GM19328 (cell line): ENCODE results near the gene PDE8B.

Experiments used
- ATAC-seq: cut with Tn5 transposase; IDR thresholded peaks from one replicate; pipeline ENCODE4 v1.9.1; 2021; ENCODE audit warnings: mild to moderate bottlenecking, moderate library complexity; ENCODE audit not compliant: unreplicated experiment

The PDE8B gene, protein sequence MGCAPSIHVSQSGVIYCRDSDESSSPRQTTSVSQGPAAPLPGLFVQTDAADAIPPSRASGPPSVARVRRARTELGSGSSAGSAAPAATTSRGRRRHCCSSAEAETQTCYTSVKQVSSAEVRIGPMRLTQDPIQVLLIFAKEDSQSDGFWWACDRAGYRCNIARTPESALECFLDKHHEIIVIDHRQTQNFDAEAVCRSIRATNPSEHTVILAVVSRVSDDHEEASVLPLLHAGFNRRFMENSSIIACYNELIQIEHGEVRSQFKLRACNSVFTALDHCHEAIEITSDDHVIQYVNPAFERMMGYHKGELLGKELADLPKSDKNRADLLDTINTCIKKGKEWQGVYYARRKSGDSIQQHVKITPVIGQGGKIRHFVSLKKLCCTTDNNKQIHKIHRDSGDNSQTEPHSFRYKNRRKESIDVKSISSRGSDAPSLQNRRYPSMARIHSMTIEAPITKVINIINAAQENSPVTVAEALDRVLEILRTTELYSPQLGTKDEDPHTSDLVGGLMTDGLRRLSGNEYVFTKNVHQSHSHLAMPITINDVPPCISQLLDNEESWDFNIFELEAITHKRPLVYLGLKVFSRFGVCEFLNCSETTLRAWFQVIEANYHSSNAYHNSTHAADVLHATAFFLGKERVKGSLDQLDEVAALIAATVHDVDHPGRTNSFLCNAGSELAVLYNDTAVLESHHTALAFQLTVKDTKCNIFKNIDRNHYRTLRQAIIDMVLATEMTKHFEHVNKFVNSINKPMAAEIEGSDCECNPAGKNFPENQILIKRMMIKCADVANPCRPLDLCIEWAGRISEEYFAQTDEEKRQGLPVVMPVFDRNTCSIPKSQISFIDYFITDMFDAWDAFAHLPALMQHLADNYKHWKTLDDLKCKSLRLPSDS

DNA sequence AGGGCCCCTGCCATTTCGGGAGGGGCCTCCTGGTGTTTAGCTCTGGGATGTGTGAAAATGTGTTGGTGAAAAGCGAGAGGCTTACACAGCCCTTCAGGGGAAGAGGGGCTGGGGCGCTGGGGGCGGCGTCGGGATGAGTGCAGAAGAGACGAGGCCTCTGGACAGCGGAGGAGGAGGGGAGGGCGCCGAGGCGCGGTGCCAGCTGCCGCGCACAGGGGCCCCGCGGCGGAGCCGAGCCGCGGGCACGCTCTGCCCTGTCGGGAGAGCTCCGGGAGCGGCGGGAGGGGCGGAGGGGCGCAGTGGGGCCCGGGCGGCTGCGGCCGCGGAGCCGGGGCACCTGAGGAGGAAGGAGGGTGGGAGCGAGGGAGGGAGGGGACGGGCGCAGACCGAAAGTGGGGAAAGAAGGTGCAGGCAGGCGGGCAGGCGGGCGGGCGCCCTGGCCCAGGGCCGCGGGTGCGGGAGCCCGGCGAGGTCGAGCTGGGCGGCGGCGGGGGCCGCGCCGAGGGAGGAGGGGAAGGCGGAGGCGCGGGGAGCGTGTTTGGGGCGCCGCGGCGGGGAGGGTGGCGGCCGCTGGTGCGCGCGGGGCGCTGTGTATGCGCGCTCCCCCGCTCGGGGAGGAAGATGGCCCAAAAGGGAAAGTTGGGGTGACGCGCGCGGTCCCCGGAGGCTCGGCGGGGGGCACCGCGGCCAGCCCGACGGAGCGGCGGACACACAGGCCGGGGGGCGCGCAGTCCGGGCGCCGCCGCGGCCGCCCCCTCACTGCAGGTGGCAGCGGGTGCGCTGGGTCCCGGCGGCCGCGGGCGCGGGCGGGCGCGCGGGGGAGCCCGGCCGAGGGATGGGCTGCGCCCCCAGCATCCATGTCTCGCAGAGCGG, at the start of gene PDE8B:
Gene PDE8B (plus strand): TSS at position 590 of the 873 bp plus-strand sequence. CDS start 246 bp downstream, at position 836.
- ATAC-seq: no peak

DNA sequence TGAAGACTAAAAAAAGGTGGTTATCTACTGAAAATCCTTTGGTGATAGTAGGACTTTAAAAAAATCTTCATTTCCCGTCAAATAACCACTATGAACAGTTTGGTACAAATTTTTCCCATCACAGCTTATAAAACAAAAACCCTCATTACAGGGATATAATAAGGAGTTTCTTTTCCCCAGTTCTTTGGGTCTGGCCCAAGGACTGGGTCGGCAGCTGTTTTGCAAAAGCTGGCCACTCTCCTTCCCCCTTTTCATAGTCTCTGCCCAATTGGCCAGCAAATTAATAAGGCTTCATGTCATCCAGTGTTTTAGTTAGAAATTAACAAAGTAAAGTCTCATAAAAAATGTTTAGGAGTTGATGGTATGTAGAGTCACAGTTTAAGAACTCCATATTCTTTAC, 47.0 kb upstream of the PDE8B start:
- no peak for ATAC-seq

- ATAC-seq: no peak
Measured at GRCh38 chr5:77167063-77167462, 43.4 kb upstream of the PDE8B start.

DNA sequence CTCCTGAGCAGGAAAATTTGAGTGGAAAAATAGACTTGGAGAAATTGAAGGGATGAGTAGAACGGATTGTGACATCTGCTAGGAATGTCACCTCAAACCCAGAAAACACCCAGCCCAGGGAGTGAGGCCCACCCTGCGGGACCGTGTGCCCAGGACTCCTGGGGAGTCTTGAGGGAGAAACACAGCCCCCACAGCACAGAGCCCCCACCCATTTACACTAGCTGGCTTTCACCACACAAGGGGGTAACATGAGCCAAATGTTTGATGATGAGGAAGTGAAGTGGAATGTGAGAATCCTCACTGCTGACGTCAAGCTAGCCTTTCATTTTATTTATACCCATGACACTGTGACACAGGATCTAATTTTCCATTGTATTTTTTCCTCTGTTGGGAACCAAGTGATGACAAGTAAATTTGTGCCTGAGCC, 42.8 kb upstream of the PDE8B start:
- no peak for ATAC-seq

DNA sequence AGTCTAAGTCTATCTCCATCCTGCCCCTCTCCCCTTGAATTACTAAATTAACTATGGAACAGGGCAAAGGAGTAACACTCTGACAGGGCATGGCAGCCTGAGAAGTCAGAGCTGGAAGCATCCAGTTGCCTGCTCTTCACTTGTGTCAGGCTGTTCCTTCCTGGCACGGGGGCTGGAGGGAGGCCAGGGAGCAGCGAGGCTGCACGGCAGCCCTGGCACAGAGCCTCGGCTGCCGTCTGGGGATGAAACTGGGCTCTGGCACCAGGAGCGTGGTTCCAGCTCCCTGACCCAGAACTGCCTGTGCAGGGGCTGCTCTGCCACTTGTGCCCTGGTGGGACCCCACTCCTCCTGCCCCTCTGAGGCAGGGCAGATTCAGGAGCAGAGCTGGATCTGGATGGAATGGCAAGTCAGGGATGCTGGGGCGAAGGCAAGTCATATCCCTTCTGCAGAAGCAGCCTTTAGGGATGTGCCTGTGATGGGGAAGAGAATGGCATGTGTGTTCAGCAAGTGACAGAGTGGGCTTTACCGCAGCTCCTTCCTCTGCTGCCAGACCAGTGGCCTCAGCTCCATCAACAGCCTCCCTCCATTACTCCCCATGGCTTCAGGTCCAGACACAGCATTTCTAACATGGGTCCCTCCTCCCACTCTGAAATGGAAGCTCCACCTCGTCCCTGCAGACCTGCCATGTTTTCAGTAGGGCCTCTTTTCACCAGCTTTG, 42.2 kb upstream of the PDE8B start:
- no peak for ATAC-seq

DNA sequence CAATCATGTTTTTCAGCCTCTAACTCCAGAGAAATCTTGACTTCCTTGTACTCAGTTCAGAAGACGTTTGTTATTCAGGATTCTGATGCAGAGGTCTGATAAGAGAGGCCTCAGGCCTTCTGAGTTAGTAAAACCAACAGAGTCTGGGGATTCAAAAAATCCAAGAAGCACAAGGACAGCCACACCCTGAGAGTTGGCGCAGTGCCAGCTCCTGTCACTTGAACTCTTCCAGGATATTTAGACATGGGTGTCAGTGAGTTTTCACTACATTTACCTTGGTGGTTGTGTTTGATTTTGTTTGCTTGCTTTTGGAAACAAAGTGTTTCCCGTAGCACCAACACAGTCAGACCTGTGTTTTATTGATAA, 41.6 kb upstream of the PDE8B start:
- no peak for ATAC-seq

GRCh38 chr5:77170196-77170890, 40.1 kb upstream of the PDE8B start:
- ATAC-seq: no peak

DNA sequence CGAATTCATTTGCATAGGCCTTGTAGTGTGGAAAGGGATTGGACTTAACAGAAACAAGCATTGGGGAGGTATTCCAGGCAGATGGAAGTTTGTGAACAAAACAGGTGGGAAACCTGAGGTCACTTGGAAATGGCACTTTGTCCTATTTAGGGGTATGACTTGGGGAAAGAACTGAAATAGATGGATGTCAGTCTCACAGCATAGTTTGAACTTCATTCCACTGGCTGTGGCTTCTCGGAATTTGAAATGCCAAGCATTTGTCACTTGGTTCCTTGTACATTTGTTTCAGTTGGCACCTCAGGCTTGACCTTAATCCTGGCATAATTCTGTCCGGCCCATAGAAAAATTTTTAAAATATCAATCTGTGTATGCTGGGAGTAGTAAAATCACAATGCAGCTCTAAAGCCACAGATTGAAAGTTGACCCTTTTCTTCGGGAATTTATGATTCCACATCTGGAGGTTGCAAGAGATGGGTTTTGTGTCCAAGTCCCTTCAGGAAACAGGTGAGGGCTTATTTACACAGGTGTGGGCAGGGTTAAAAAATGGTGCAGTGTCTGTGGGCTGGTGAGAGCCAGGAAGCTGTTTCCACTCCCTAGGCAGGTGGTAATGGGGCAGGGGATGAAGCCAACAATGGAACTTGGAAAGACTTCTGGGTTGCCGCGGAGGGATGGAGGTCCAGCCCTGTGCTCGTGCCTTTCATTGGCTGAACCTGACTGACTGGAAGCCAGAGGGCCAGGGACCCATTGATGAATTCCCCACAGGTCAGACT, 39.2 kb upstream of the PDE8B start:
- no peak for ATAC-seq

DNA sequence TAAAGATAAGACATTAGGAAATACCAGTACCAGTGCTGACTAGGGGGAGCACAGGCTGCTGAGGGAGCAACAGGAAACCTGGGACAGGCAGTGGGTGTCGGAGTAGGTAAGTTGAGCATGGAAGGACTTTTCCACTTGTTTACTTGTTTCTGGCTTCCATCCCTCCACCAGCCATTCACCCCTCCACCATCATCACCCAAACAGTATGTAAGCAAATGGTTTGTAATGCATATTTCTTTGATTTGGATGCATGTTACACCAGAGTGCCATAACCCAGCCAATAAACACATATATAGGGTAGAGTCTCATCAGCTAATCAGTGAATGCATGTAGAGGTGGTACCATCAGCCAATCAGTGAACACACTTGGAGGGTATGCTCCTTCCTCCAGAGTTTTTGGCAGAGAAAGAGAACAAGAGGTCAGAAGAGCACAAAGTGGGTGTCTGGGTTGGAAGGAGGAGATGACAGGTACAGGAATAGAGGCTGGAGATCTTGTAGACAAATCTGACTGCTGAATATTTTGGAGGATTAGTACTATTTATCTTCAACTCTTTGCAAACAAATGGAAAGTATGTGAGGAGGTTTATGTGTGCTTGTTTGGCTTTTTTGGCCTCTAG, 37.7 kb upstream of the PDE8B start:
- ATAC-seq: no peak

DNA sequence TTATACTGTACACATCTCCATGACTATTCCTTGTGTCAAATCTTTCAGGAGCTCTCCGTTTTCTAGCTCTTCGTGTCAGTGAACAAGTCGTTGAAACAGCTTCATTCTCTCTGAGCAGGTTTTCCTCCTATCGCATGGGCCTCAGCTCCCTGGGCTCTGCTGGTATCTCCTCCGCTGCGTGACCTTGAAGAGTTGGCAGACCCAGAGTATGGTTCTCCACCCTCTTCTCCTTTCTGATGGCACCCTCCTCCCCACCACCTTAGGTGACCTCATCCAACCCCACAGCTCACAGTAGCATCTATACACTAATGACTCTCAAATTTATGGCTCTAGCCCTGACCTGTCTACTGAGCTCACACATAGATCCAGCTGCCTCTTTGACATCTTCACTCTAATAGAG, 36.0 kb upstream of the PDE8B start:
- no peak for ATAC-seq

GRCh38 chr5:77175231-77175630, 35.2 kb upstream of the PDE8B start:
- ATAC-seq: no peak

DNA sequence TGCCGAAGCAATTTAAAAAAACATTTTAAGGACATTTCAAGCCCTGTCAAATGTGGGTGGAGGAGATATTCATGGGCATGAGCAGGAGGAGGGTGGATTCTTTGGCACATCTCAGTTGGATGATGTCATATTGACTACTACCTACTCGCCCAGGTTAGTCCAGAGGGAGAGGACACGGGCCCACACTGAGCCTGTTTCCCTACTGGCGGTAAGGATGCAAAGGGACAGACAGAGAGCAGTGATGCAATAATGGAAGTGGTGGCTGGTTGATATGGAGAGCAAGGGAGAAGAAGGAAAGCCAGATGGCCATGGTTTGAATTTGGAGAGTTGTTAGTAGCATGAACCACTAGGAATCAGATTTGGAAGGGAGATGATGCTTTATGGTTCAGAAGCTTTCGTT, 34.1 kb upstream of the PDE8B start:
- no peak for ATAC-seq

- no peak for ATAC-seq
Measured at GRCh38 chr5:77177576-77177975, 32.9 kb upstream of the PDE8B start.

DNA sequence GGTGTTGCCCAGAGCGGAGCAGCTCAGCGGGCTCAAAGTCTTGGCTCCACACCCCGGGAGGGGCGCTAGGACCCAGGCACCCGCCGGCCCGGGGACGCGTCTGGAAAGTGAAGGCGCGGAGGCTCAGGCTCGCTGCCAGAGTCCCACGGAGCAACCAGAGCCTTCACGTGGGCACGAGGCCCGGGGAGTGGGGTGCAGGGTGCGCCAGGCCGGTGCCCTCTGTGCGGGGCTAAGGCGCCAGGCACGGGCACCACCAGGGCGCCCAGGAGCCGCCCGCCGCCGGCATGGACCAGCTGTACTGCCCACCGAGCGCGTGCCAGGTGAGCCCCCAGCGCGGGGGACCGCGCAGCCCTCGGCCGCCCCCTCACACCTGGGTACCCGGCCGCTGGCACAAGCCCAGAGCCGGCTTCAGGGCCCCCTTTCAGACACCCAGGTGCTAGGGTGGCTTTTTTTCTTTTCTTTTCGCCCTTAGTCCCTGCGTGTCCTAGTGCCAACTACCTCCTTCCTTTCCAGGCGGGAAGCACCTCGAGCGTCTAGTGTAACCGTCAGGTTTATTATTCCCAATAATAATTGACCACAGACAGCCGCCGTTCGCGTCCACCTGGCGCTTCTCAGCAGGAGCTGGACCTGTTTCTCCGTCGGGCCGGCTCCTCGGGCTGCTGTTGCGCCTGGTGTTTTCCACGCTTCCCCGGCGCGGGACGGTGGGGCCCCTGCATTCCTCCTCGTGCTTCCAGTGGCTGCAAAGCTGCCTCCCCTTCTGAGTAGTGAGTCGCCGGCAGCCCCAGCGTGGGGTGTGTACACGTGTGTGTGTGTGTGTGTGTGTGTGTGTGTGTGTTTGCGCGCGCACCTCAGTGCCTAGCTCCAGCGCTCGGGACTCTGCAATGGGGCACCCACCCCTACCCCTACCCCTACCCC, 30.1 kb upstream of the PDE8B start:
- no peak for ATAC-seq

DNA sequence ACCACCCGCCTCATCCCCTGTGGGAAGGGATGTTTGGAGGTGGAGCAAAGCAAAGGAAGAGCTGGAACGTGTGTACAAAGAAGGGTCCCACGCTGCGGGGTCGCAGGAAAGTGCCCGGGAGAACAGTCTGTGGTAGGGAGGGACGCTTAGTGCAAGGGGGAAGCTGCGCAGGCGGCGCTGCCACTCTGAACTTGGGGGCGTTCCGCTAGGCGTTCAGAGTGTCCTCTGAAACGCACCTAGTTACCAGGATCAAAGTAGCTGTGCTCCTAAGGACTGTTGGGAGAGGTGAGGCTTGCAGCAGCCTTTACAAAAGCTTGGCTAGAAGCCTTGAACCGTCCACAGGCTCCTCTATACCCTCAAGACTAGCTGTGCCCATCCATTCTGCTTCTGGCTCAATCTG, 29.3 kb upstream of the PDE8B start:
- ATAC-seq: no peak

DNA sequence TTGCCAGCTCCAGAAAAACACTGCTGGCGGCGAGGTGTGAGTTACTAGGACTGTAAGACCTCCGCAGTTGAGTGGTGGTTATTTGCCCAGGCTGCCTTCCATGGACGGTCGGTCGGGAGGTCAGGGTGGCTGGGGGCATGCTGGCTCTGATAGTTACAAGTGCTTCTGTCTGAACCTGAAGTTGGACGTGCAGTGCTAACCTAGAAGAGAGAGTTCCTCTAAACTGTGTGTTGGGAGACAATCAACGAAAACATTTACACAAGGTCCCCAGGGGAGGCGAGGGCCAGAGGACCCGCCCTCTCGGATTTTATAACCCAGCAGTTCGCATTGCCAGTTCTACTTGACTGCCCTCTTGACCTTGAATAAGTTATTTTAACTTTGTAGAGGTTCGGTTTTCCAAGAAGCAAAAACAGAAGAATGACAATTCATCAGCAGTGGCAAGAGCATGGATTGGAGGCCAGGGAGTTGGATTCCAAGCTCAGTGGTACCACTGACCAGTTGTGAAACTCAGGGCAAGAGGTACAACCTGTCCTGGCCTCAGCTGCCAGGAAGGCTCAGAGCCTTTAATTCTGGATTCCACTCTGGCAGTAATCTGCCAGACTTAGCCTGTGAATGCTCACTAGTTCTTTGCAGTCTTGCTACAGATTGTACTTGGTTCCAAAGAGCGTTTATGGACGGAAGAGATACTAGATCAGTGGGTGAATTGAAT, 28.7 kb upstream of the PDE8B start:
- ATAC-seq: no peak

GRCh38 chr5:77182367-77182766, 28.1 kb upstream of the PDE8B start:
- no peak for ATAC-seq
